ENCODE results near the gene MPL.
"Not testable (repeated sequence)": the region's sequence is repeated elsewhere in the genome, so short reads cannot be mapped to it uniquely, and the experiment has no call there.

MPL gene

DNA sequence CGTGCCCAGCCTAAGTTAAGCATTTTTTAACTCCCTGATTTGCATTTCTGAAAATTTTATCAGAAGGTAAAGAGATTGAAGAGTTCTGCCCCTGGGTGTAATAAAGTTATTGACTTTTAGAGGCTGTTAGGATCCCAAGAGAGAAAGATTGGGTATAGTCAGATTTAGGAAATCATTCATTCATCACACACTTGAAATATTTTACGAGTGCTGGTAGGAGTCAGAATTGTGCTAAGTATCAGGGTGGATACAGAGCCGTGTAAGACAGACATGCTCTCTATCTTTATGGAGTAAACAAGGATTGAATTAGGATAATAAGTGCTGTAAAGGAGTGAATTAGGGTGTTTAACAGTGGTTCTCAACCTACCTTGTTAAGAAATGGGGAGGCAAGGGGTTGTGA lies 55.1 kb downstream of the MPL start:
- Histone ChIP-seq H3K27ac (no peak overlapping the region), H3K4me3 (no peak overlapping the region)

DNA sequence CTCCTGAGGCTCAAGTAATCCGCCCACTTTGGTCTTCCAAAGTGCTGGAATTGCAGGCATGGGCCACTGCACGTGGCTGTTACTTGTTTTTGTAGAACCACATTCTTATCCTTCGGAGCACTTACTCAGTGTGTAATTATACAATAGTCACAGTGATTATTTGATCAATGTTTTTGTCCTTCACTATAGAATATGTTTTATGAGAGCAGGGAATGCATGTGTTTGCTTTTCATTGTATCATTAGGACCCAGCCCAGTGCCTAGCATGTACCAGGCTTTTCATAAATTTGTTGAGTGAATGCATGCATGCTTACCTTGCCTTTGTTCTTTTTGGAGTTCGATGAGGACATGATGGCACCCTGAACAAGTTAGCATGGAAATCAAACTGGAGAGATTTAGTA lies 57.9 kb downstream of the MPL start:
- Histone ChIP-seq H3K27ac (no peak overlapping the region), H3K4me3 (no peak overlapping the region)

DNA sequence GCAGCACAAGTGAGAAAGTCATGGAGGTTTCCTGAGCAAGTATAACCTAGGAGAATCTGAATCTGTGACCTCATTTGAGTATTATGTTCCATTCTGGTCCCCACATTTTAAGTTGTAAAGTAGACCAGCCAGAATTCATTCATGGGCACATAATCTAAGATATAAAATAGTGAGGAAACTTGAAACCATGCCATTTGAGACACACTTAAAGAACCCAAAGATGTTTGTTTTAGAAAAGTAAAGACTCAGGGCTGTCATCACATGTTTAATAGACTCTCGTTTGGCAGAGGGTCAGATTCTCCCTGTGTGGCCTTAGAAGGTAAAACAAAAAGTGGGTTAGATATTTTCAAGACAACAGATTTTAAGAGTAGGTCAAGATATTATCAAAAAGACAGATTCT lies 58.4 kb downstream of the MPL start:
- no peak overlapping the region for H3K27ac ChIP-seq
- H3K4me3 ChIP-seq, result no peak overlapping the region

DNA sequence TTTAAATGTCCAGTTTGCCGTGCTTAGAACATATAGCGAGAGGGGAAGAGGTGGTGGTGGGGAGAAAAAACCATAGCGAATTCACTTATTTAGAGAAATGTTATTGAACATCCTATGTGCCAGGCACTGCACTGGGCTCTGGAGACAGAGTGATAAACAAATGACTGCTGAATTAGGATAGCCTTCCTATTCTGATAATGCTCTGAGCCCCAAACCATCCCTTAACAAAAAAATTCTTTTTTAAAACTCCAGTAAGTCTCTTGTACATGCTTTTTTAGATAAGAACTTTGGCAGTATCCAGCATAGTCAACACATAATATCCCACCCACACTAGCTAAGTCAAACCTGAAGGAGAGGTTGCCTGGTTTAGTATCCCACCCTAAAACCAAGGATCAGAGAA lies 60.6 kb downstream of the MPL start:
- H3K4me3 ChIP-seq, result no peak overlapping the region
- H3K27ac ChIP-seq, result no peak overlapping the region

DNA sequence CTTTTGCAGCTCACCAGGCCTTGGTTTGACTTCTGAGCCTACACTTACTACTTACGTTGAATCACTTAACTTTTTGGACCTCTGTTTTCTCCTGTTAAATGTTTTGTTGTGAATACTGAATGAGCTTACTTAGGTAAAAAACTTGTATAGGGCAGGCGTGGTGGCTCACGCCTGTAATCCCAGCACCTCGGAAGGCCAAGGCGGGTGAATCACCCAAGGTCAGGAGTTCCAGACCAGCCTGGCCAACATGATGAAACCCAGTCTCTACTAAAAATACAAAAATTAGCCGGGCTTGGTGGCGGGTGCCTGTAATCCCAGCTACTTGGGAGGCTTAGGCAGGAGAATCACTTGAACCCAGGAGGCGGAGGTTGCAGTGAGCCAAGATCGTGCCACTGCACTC lies 62.8 kb downstream of the MPL start:
- not testable (repeated sequence) for H3K4me3 ChIP-seq, H3K27ac ChIP-seq

DNA sequence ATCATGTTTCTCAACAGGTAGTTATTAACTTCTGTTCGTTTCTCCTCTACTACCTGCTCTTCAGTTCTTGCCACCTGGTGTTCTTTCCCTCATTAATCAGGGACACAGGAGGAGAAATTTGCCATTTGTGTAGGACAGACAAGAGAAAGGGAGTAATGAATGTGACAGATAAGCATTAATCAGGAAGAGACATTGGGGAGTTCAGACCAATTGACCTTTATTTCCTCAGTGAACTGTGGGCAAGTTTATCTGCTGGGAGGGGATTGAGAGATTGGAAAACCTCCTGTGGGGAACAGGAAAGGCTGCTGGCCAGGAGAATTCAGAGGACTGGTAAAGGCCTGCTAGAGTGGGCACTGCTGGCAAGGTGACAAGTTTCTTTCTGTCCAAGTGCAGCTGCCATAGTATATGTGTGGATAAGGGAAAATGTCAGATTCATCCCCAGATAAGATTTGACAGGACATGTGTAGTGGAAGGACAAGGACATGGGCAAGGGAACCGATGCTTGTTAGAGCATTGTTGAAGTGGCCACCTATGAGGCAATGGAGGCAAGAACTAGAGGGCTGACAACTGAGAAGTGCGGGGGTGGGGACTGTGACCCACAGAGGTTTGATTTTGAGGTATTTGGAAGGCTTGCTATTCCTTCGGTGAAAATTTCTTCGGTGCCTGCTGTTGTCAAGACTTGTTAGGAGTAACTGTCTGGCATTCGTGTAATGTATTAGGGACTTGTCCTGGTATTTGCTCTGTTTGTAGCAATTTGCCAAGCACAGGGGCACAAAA lies 64.7 kb downstream of the MPL start:
- H3K27ac ChIP-seq, result no peak overlapping the region
- H3K4me3 ChIP-seq, result no peak overlapping the region
